HL-60 (cell line): ENCODE measurements around the gene COG8.
A peak's percentile ranks its signal among the peaks of the same experiment; 100 is the strongest.

Source experiments
- POLR2AphosphoS5 ChIP-seq: IDR thresholded peaks from 2 replicates; pipeline ENCODE4 v1.6.1; 2012; ENCODE audit warnings: low read depth
- SPI1 ChIP-seq: IDR thresholded peaks from 2 replicates; pipeline ENCODE4 v1.6.1; 2012; ENCODE audit warnings: low read depth, mild to moderate bottlenecking, borderline replicate concordance
- TF ChIP-seq, protein P1 (sequence below): IDR thresholded peaks from one replicate; pipeline ENCODE4 v1.5.1; 2011; ENCODE audit warnings: low read length, control low read depth, inconsistent platforms; ENCODE audit not compliant: insufficient read depth

DNA sequence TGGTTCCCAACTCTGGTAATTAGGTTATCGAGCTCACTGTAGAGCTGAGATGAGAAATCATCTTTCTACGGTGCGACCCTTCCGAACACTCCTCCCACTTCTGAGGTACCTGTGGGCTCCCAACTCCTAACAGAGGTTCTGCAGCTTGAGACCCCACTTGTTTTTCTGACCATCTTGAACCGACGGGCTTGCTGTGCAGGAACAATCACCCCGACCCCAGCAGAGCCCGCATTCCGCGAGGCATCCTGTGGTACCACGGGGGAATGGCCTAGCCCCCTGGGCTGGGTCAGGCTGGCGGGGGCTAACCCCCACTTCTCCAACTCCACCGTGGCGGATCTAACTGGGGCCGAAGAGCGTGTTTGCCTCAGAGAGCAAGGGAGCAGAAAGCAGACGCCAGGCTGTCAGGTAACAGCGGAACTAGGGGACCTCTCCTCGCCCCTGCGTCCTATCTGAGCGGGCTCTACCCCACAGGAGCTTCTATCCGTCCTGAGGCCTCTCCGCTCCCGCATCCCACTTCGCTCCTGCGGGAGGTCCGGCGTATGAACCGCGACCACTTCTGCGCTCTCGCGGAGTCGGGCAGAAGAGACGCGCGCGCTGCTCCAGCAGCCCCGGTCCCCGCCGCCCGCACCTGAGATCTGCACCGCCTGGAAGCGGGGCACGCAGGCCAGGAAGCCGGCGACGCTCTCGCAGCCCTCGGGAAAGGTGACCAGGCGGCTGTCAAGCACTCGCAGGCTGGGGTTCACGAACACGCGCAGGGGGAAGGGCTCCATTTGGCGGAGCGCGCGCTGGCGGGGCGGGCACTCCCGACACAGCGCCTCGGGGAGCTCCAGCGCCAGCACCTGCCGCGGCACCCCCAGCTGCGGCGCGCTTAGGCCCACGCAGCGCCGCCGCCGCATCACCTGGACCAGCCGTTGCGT is 9.7 kb downstream of the COG8 start:
- TF ChIP-seq, protein P1, sequence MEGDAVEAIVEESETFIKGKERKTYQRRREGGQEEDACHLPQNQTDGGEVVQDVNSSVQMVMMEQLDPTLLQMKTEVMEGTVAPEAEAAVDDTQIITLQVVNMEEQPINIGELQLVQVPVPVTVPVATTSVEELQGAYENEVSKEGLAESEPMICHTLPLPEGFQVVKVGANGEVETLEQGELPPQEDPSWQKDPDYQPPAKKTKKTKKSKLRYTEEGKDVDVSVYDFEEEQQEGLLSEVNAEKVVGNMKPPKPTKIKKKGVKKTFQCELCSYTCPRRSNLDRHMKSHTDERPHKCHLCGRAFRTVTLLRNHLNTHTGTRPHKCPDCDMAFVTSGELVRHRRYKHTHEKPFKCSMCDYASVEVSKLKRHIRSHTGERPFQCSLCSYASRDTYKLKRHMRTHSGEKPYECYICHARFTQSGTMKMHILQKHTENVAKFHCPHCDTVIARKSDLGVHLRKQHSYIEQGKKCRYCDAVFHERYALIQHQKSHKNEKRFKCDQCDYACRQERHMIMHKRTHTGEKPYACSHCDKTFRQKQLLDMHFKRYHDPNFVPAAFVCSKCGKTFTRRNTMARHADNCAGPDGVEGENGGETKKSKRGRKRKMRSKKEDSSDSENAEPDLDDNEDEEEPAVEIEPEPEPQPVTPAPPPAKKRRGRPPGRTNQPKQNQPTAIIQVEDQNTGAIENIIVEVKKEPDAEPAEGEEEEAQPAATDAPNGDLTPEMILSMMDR: no peak
- no peak for TF ChIP-seq SPI1
- peak; percentile 47 for TF ChIP-seq POLR2AphosphoS5
